Measurements from ENCODE around the gene TANC1.

The TANC1 gene

DNA sequence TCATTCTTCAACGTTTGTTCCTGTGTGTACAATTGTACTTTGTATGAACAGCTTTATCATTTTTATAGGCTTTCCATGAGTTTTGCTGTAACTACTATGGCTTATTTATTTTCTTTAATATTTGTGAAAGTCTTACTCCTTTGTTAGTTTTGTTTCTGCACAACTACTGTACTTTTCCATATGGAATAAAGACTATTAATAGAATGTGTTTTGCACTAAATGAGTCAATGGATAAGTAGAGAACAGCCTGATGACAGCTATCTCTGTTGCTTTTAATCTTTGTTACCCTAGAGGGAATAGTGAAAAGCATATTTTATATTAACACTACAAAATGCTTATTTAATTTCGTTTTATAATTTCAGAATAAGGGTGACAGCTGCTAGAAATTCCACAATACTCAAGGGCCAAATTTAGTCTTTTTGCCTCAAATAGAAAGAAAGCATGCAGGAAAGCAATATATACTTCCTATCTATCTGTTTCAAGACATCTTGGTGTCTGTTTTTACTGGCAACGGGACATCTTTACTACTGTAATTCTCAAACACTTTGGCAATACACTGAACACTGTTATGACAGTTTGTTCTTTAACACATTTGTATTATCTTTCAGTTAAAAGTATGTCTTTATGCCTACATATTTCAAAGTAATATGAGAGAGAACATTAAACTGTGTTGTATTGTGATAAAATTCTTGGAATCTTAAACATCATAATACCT, 264.2 kb downstream of the TANC1 start:
- Histone ChIP-seq H3K4me3 (ENCODE audit: insufficient read depth, low read depth, low read length) (no peak overlapping the region), H3K27me3 (ENCODE audit: control insufficient read depth, insufficient read depth, low read length, poor library complexity, severe bottlenecking) (no peaks in the 10 kb centered on the region), H3K27ac (ENCODE audit: insufficient read depth, low read depth, low read length, poor library complexity, severe bottlenecking) (no peak overlapping the region), H3K36me3 (ENCODE audit: control insufficient read depth, insufficient read depth, low read length) (no peaks in the 10 kb centered on the region), H3K9me3 (ENCODE audit: control insufficient read depth, low read length) (no peaks in the 10 kb centered on the region), H3K4me1 (ENCODE audit: control insufficient read depth, insufficient read depth, low read length) (no peaks in the 10 kb centered on the region)
- 94 to 95% methylated on average over 2 to 3 of the region's 3 CpGs for WGBS, 2 experiments

DNA sequence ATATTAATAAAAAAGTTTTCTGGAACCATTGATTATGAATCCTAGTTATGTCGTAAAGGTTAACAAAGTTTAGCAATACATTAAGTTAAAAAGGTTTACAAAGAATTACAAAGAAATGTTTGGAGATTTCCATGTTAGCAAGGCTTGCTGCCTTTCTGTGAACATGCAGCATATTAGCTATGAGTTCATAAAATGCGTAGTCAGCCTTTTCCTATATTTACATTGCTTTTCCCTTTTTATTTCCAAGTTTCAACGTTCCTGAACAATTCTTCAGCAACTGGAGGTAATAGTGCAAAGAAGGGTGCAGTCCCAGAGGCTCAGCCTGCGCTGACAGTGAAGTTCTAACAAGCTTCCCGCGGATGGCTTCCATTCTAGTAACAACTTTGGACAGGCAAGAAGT, 266.4 kb downstream of the TANC1 start:
- H3K36me3 ChIP-seq (ENCODE audit: control insufficient read depth, insufficient read depth, low read length), result no peaks in the 10 kb centered on the region
- no peak overlapping the region for H3K27ac ChIP-seq (ENCODE audit: insufficient read depth, low read depth, low read length, poor library complexity, severe bottlenecking)
- WGBS, 2 experiments, result 93 to 95% methylated on average over 5 to 6 of the region's 6 CpGs
- H3K4me3 ChIP-seq (ENCODE audit: insufficient read depth, low read depth, low read length), result no peak overlapping the region
- H3K9me3 ChIP-seq (ENCODE audit: control insufficient read depth, low read length), result no peaks in the 10 kb centered on the region
- no peaks in the 10 kb centered on the region for H3K4me1 ChIP-seq (ENCODE audit: control insufficient read depth, insufficient read depth, low read length)
- no peaks in the 10 kb centered on the region for H3K27me3 ChIP-seq (ENCODE audit: control insufficient read depth, insufficient read depth, low read length, poor library complexity, severe bottlenecking)

DNA sequence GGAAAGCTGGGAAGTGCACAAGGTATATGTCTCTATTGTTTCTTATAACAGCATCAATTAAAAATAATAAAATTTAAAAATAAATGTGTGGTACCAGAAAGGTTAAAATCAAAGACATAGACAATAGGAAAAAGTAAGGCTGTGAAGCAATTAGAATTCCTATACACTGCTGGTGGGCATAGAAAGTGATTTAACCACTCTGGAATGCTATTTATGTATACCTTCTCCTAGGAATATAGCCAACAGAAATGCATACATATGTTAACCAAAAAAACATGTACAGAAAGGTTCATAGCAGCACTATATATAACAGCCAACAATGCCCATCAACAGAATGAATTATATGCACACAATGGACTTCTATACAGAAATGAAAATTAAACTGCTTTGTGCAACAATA, 275.1 kb downstream of the TANC1 start:
- Histone ChIP-seq H3K27me3 (ENCODE audit: control insufficient read depth, insufficient read depth, low read length, poor library complexity, severe bottlenecking) (no peaks in the 10 kb centered on the region), H3K27ac (ENCODE audit: insufficient read depth, low read depth, low read length, poor library complexity, severe bottlenecking) (no peak overlapping the region), H3K4me3 (ENCODE audit: insufficient read depth, low read depth, low read length) (no peak overlapping the region), H3K9me3 (ENCODE audit: control insufficient read depth, low read length) (no peaks in the 10 kb centered on the region), H3K36me3 (ENCODE audit: control insufficient read depth, insufficient read depth, low read length) (no peaks in the 10 kb centered on the region), H3K4me1 (ENCODE audit: control insufficient read depth, insufficient read depth, low read length) (no peaks in the 10 kb centered on the region)

DNA sequence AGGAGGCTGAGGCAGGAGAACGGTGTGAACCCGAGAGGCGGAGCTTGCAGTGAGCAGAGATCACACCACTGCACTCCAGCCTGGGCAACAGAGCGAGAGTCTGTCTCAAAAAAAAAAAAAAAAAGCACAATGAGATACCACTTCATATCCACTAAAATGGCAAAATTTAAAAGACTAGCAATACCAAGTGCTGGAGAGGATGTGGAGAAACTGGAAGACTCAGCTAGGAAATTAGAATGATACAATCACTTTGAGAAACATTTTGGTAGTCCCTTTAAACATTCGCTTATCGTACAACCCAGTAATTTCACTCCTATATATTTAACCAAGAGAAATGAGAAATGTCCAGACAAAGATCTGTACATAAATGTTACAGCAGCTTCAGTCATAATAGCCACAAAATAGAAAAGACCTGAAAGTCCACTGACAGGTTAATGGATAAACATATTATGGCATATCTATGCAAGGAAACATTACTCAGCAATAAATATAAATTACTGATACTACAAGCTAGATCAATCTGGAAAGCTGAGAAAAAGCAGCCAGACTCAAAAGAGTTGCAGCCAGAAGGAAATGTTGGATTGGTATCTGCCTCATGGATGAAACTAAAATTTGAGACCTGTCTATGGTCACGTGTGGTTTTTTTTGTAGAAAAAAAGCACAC, 278.0 kb downstream of the TANC1 start:
- H3K9me3 ChIP-seq (ENCODE audit: control insufficient read depth, low read length), result no peaks in the 10 kb centered on the region
- H3K4me3 ChIP-seq (ENCODE audit: insufficient read depth, low read depth, low read length), result no peak overlapping the region
- H3K36me3 ChIP-seq (ENCODE audit: control insufficient read depth, insufficient read depth, low read length), result no peaks in the 10 kb centered on the region
- H3K27ac ChIP-seq (ENCODE audit: insufficient read depth, low read depth, low read length, poor library complexity, severe bottlenecking), result no peak overlapping the region
- WGBS, 2 experiments, result 83 to 90% methylated on average over 6 of the region's 7 CpGs
- no peaks in the 10 kb centered on the region for H3K4me1 ChIP-seq (ENCODE audit: control insufficient read depth, insufficient read depth, low read length)
- no peaks in the 10 kb centered on the region for H3K27me3 ChIP-seq (ENCODE audit: control insufficient read depth, insufficient read depth, low read length, poor library complexity, severe bottlenecking)

DNA sequence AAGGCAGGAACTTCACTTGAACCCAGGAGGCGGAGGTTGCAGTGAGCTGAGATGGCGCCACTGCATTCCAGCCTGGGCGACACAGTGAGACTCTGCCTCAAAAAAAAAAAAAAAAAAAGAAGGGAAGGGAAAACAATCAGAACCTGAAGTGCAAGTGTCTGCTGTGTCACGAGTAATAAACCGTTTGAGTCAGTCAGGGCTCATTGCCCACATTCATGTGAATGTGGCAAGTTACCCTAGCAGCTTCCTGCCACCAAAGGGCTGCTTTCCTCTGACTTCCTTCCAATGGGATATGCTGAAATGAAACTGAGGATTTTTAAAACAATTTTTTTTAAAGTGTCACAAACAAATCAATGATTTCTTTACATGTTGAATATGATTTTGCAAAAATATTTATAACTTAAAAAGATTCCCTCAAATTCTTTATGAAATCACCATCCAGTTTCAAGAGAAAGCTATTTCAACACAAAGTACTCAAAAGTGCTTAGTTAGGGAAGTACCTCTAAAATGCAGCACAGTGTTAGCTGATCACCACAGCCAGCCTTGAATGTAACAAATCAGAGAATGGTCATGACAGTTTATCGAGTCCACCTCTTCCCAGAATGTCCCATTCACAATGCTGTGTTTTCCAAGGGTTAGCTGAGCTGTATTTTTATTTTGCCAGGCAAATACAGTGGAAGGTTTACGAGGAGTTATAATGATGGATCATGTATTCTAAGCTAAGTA, 281.7 kb downstream of the TANC1 start:
- Histone ChIP-seq H3K27ac (ENCODE audit: insufficient read depth, low read depth, low read length, poor library complexity, severe bottlenecking) (no peak overlapping the region), H3K9me3 (ENCODE audit: control insufficient read depth, low read length) (no peaks in the 10 kb centered on the region), H3K36me3 (ENCODE audit: control insufficient read depth, insufficient read depth, low read length) (no peaks in the 10 kb centered on the region), H3K4me1 (ENCODE audit: control insufficient read depth, insufficient read depth, low read length) (no peaks in the 10 kb centered on the region), H3K4me3 (ENCODE audit: insufficient read depth, low read depth, low read length) (no peak overlapping the region), H3K27me3 (ENCODE audit: control insufficient read depth, insufficient read depth, low read length, poor library complexity, severe bottlenecking) (no peaks in the 10 kb centered on the region)
- WGBS, 2 experiments, result 90 to 92% methylated on average over 7 of the region's 7 CpGs

- H3K9me3 ChIP-seq (ENCODE audit: control insufficient read depth, low read length), result no peaks in the 10 kb centered on the region
- H3K27me3 ChIP-seq (ENCODE audit: control insufficient read depth, insufficient read depth, low read length, poor library complexity, severe bottlenecking), result no peaks in the 10 kb centered on the region
- no peaks in the 10 kb centered on the region for H3K36me3 ChIP-seq (ENCODE audit: control insufficient read depth, insufficient read depth, low read length)
- no peak overlapping the region for H3K4me3 ChIP-seq (ENCODE audit: insufficient read depth, low read depth, low read length)
- WGBS, 2 experiments, result 88 to 94% methylated on average over 9 to 11 of the region's 12 CpGs
- H3K4me1 ChIP-seq (ENCODE audit: control insufficient read depth, insufficient read depth, low read length), result no peaks in the 10 kb centered on the region
- no peak overlapping the region for H3K27ac ChIP-seq (ENCODE audit: insufficient read depth, low read depth, low read length, poor library complexity, severe bottlenecking)
Measured at GRCh38 chr2:159251296-159252173, 283.1 kb downstream of the TANC1 start.

DNA sequence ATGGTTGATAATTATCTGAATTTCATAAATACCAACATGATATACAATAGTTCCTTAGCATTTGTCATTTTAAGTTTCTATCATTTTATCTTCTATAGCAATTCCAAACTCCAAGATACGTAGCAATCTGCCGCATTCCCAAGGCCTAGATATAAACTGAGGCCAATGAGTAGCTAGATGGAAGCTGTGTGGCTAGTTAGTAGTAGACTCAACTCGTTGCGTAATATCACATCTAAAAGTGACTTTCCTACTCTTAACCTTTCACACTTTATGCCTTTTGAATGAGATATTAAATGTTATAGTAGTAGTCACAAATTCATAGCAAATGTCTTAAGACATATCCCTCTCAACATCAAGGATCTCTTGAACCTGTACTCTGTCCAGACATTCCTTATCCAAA, 284.5 kb downstream of the TANC1 start:
- Histone ChIP-seq H3K4me3 (ENCODE audit: insufficient read depth, low read depth, low read length) (no peak overlapping the region), H3K4me1 (ENCODE audit: control insufficient read depth, insufficient read depth, low read length) (no peaks in the 10 kb centered on the region), H3K27ac (ENCODE audit: insufficient read depth, low read depth, low read length, poor library complexity, severe bottlenecking) (no peak overlapping the region), H3K9me3 (ENCODE audit: control insufficient read depth, low read length) (no peaks in the 10 kb centered on the region), H3K27me3 (ENCODE audit: control insufficient read depth, insufficient read depth, low read length, poor library complexity, severe bottlenecking) (no peaks in the 10 kb centered on the region), H3K36me3 (ENCODE audit: control insufficient read depth, insufficient read depth, low read length) (no peaks in the 10 kb centered on the region)
- 90 to 100% methylated on average over 2 of the region's 4 CpGs for WGBS, 2 experiments

DNA sequence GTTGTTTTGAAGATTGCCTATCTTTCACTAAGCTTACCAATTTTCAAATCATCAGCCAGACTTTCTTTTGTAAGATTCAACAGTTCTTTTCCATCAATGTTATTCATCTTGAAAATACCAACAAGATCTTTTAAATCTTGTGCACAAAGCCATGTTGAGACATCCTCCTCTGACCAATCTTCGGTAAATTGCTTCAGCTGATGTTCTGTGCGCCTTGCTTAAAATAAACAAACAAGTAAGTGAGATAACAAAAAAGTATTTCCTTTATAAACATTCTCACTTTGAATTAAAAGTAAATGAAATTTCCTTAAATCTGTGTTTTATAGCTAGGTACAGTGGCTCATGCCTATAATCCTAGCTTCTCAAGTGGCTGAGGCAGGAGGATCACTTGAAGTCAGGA, 287.7 kb downstream of the TANC1 start:
- no peaks in the 10 kb centered on the region for H3K36me3 ChIP-seq (ENCODE audit: control insufficient read depth, insufficient read depth, low read length)
- no peak overlapping the region for H3K4me3 ChIP-seq (ENCODE audit: insufficient read depth, low read depth, low read length)
- H3K4me1 ChIP-seq (ENCODE audit: control insufficient read depth, insufficient read depth, low read length), result no peaks in the 10 kb centered on the region
- WGBS, 2 experiments, result 76 to 100% methylated on average over 1 to 2 of the region's 2 CpGs
- H3K27me3 ChIP-seq (ENCODE audit: control insufficient read depth, insufficient read depth, low read length, poor library complexity, severe bottlenecking), result no peaks in the 10 kb centered on the region
- H3K9me3 ChIP-seq (ENCODE audit: control insufficient read depth, low read length), result no peaks in the 10 kb centered on the region
- H3K27ac ChIP-seq (ENCODE audit: insufficient read depth, low read depth, low read length, poor library complexity, severe bottlenecking), result no peak overlapping the region

GRCh38 chr2:159262226-159262625, 293.8 kb downstream of the TANC1 start:
- Histone ChIP-seq H3K9me3 (ENCODE audit: control insufficient read depth, low read length) (no peaks in the 10 kb centered on the region), H3K4me3 (ENCODE audit: insufficient read depth, low read depth, low read length) (no peak overlapping the region), H3K27me3 (ENCODE audit: control insufficient read depth, insufficient read depth, low read length, poor library complexity, severe bottlenecking) (no peaks in the 10 kb centered on the region), H3K4me1 (ENCODE audit: control insufficient read depth, insufficient read depth, low read length) (no peaks in the 10 kb centered on the region), H3K36me3 (ENCODE audit: control insufficient read depth, insufficient read depth, low read length) (no peaks in the 10 kb centered on the region), H3K27ac (ENCODE audit: insufficient read depth, low read depth, low read length, poor library complexity, severe bottlenecking) (no peak overlapping the region)
- WGBS, 2 experiments, result 90 to 92% methylated on average over 5 to 6 of the region's 6 CpGs

- 92 to 98% methylated on average over 5 of the region's 5 CpGs for WGBS, 2 experiments
- Histone ChIP-seq H3K4me3 (ENCODE audit: insufficient read depth, low read depth, low read length) (no peak overlapping the region), H3K27ac (ENCODE audit: insufficient read depth, low read depth, low read length, poor library complexity, severe bottlenecking) (no peak overlapping the region), H3K36me3 (ENCODE audit: control insufficient read depth, insufficient read depth, low read length) (no peaks in the 10 kb centered on the region), H3K27me3 (ENCODE audit: control insufficient read depth, insufficient read depth, low read length, poor library complexity, severe bottlenecking) (no peaks in the 10 kb centered on the region), H3K9me3 (ENCODE audit: control insufficient read depth, low read length) (no peaks in the 10 kb centered on the region), H3K4me1 (ENCODE audit: control insufficient read depth, insufficient read depth, low read length) (no peaks in the 10 kb centered on the region)
Measured at GRCh38 chr2:159262904-159263303, 294.5 kb downstream of the TANC1 start.

Measured in ectodermal cell (in vitro differentiated cells).